ENCODE measurements around the gene DST. TPM values are rescaled to one million over a fixed set of nuclear protein-coding genes. Genes with fewer than 3 reads are reported as not detected.

Gene DST
- total and polyA plus RNA-seq, 2 of the 4 experiments (the other 2 are of a cell fraction): 97.7 to 452 TPM

- ATAC-seq (ENCODE audit: low read depth): peak; percentile 40
- WGBS, 2 experiments (ENCODE audit: extremely low coverage in 2 of 2, insufficient read length in 1 of 2): 20% methylated on average over 1 of the region's 2 CpGs; no CpG with 5 or more reads in 1 of the 2 experiments
- Histone ChIP-seq H2AFZ (replicated peaks; ENCODE audit: low read length, poor library complexity) (no peak overlapping the region), H2BK20ac (ENCODE audit: low read depth, low read length) (no peak overlapping the region), H2BK120ac (ENCODE audit: low read depth, low read length) (no peak overlapping the region), H3K9me3 (ENCODE audit: control insufficient read depth, insufficient read depth, low read length) (no peaks in the 10 kb centered on the region), H3K14ac (replicated peaks; ENCODE audit: low read depth, low read length) (0 out of 2 replicates have a peak overlapping the region, but pooled peaks have one; percentile 8), H3K9me1 (ENCODE audit: insufficient read depth, low read length) (no peaks in the 10 kb centered on the region), H2AK9ac (replicated peaks; ENCODE audit: low read depth, low read length, poor library complexity) (no peak overlapping the region), H3K23ac (ENCODE audit: low read depth, low read length) (no peak overlapping the region), H4K20me1 (ENCODE audit: insufficient read depth, low read length) (peaks cover 9% of the 10 kb centered on the region; the same call in 1 of the 2 replicates), H3K4ac (ENCODE audit: low read depth, low read length) (no peak overlapping the region), H2BK15ac (ENCODE audit: low read depth, low read length) (no peak overlapping the region), H3K79me1 (ENCODE audit: low read depth in 1 of 2, low read length in 2 of 2) (peaks cover 12 to 39% of the 10 kb centered on the region in 2 experiments), H2AK5ac (ENCODE audit: low read depth, low read length) (no peak overlapping the region), H3K4me3 (ENCODE audit: insufficient read depth, low read depth, low read length) (no peak overlapping the region), H3K4me2 (ENCODE audit: low read depth, low read length) (0 out of 2 replicates have a peak overlapping the region, but pooled peaks have one; percentile 32), H3K27ac (ENCODE audit: insufficient read depth, low read length) (peak overlapping the region; percentile 20; the same call in 1 of the 2 replicates), H4K5ac (ENCODE audit: low read depth, low read length) (no peak overlapping the region), H3K56ac (ENCODE audit: extremely low read depth, insufficient read depth, low read length) (no peak overlapping the region), H2BK5ac (ENCODE audit: low read depth, low read length, poor library complexity, severe bottlenecking) (peak overlapping the region; percentile 52), H3K18ac (ENCODE audit: low read depth, low read length) (no peak overlapping the region), H3K4me1 (ENCODE audit: control insufficient read depth, insufficient read depth, low read length) (peaks cover 2% of the 10 kb centered on the region; the same call in 1 of the 2 replicates), H4K8ac (ENCODE audit: low read depth in 2 of 2, low read length in 2 of 2) (no peak overlapping the region), H3K36me3 (ENCODE audit: control insufficient read depth, insufficient read depth, low read length) (peaks cover 15% of the 10 kb centered on the region), H3K27me3 (ENCODE audit: control insufficient read depth, insufficient read depth, low read length) (no peaks in the 10 kb centered on the region), H3K9ac (ENCODE audit: low read depth, low read length) (no peak overlapping the region), H4K91ac (ENCODE audit: insufficient read depth, low read depth, low read length) (no peak overlapping the region)
- TF ChIP-seq, protein P1, sequence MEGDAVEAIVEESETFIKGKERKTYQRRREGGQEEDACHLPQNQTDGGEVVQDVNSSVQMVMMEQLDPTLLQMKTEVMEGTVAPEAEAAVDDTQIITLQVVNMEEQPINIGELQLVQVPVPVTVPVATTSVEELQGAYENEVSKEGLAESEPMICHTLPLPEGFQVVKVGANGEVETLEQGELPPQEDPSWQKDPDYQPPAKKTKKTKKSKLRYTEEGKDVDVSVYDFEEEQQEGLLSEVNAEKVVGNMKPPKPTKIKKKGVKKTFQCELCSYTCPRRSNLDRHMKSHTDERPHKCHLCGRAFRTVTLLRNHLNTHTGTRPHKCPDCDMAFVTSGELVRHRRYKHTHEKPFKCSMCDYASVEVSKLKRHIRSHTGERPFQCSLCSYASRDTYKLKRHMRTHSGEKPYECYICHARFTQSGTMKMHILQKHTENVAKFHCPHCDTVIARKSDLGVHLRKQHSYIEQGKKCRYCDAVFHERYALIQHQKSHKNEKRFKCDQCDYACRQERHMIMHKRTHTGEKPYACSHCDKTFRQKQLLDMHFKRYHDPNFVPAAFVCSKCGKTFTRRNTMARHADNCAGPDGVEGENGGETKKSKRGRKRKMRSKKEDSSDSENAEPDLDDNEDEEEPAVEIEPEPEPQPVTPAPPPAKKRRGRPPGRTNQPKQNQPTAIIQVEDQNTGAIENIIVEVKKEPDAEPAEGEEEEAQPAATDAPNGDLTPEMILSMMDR (conservative IDR thresholded peaks at IDR 0.05; ENCODE audit: low read depth, low read length): no peak
- TF ChIP-seq CHD1 (IDR thresholded peaks at IDR 0.05; ENCODE audit: low read depth, low read length) (no peak), SMC3 (IDR thresholded peaks at IDR 0.05; ENCODE audit: low read depth, low read length) (no peak), USF2 (IDR thresholded peaks at IDR 0.05; ENCODE audit: low read depth, low read length) (no peak), BHLHE40 (IDR thresholded peaks at IDR 0.05; ENCODE audit: low read depth, low read length) (no peak), POLR2A (IDR thresholded peaks at IDR 0.05; ENCODE audit: low read depth, low read length) (no peak), ELK1 (IDR thresholded peaks at IDR 0.05; ENCODE audit: borderline replicate concordance, low read depth, low read length) (no peak), NFE2L2 (IDR thresholded peaks at IDR 0.05; ENCODE audit: low read depth, low read length) (no peak), MAFK (IDR thresholded peaks at IDR 0.05; ENCODE audit: low read depth, low read length) (no peak), CEBPB (IDR thresholded peaks at IDR 0.05; ENCODE audit: low read depth, low read length) (no peak), FOS (IDR thresholded peaks at IDR 0.05; ENCODE audit: low read depth, low read length) (no peak), RCOR1 (IDR thresholded peaks at IDR 0.05; ENCODE audit: insufficient replicate concordance, low read length) (no peak), RAD21 (IDR thresholded peaks at IDR 0.05; ENCODE audit: low read length) (no peak), MXI1 (IDR thresholded peaks at IDR 0.05; ENCODE audit: borderline replicate concordance, low read depth, low read length) (no peak), RFX5 (IDR thresholded peaks at IDR 0.05; ENCODE audit: low read depth, low read length) (no peak), MAZ (IDR thresholded peaks at IDR 0.05; ENCODE audit: borderline replicate concordance, low read depth, low read length) (no peak)
- peak; percentile 29 for DNase-seq
- POLR2A ChIA-PET (ENCODE audit: unreplicated experiment): no interaction called here
- dilution Hi-C loops (cut with HindIII; ENCODE audit: low sequenced_read_pairs, unreplicated experiment): no loop called here
- in situ Hi-C loops (cut with MboI; ENCODE audit: low sequenced_read_pairs): loop anchor here (10.0 to 25.0 kb wide), 2 partner anchors 219 to 586 kb away; no protein-coding TSS in a partner anchor
- CTCF ChIA-PET: no interaction called here
- intact Hi-C loops (cut with micrococcal nuclease): loop anchor here (5.0 kb wide), 1 partner anchor 216 kb away; no protein-coding TSS in a partner anchor
- BruUV-seq (replicated peaks): no TSS peak
Measured at GRCh38 chr6:56573624-56574023, 69.1 kb downstream of the DST start.
